Measurements from ENCODE around the gene HTR3A.

The HTR3A gene

DNA sequence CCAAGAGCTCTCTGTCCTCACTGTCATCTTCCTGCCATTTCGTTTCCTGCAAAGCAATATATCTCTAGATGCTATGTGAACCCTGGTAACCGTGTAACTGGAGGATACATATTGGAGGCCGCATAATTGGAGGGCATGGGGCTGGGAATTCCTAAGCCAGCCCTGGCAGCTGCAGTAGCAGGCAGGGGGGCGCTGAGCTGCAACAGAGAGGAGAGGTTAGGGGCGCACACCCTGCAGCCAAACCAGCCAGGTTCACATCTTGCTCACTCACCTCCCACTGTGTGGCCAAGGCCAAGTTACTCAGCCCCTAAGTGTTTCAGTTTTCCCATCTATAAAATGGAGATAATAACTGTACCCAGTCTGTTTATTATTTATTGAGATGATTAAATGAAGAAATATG is 44.7 kb downstream of the HTR3A start:
- H3K4me3 Mint-ChIP-seq: no peak overlapping the region
- H3K27ac Mint-ChIP-seq: no peak overlapping the region
- H3K27me3 Mint-ChIP-seq: no peaks in the 10 kb centered on the region
- no peak for DNase-seq
- no peaks in the 10 kb centered on the region for H3K36me3 Mint-ChIP-seq (ENCODE audit: low read depth)
- H3K9me3 Mint-ChIP-seq: no peaks in the 10 kb centered on the region
- no peaks in the 10 kb centered on the region for H3K4me1 Mint-ChIP-seq (ENCODE audit: low read depth)

DNA sequence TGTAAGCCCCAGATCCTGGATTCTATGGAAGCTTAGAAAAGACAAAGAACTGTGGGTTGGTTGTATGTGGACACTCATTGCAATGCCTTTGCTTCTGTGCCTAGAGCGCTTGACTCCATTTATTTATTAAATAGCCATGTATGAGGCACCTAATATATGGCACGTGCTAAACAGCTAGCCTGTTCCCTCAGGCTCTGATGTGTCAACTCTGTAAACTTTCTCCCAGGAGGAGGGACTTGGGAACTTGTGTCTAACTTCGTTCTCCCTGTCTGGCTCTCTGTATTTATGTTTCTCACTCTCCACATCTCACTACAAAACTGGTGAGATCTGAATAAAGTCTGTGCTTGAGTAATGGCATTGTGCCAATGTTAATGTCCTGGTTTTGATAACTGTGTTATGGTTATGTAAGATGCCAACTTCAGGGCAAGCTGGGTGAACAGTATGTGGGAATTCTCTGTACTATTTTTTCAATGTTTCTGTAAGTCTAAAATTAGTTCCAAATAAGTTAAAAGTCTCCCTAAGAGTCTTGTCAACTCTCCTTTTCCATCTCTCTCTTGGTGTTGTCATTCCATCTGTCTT is 50.5 kb downstream of the HTR3A start:
- Mint-ChIP-seq H3K4me3 (no peak overlapping the region), H3K27me3 (no peaks in the 10 kb centered on the region), H3K36me3 (ENCODE audit: low read depth) (no peaks in the 10 kb centered on the region), H3K9me3 (no peaks in the 10 kb centered on the region), H3K4me1 (ENCODE audit: low read depth) (peaks cover 6% of the 10 kb centered on the region), H3K27ac (no peak overlapping the region)
- no peak for DNase-seq

DNA sequence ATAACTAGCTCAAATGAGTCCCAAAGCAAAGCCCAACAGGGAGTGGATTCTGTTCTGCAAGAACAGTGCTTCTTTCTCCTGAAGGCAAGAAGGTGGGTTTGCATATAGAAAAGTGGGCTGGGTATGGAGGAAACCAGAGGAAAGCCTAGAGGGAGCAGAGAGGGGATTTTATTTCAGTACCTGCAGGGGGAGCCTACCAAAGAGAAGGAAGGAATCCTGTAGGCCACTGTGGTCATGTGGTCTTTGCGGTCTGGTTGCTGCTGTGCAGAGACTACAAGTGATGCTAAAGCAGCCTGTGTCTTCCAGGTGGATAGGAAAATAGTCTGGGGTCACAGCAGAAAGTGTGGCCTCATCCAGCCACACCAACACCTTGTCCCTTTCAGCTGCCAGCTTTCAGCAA is 51.4 kb downstream of the HTR3A start:
- H3K27ac Mint-ChIP-seq: no peak overlapping the region
- peaks cover 6% of the 10 kb centered on the region for H3K4me1 Mint-ChIP-seq (ENCODE audit: low read depth)
- no peaks in the 10 kb centered on the region for H3K27me3 Mint-ChIP-seq
- no peak overlapping the region for H3K4me3 Mint-ChIP-seq
- no peaks in the 10 kb centered on the region for H3K9me3 Mint-ChIP-seq
- H3K36me3 Mint-ChIP-seq (ENCODE audit: low read depth): no peaks in the 10 kb centered on the region
- no peak for DNase-seq

DNA sequence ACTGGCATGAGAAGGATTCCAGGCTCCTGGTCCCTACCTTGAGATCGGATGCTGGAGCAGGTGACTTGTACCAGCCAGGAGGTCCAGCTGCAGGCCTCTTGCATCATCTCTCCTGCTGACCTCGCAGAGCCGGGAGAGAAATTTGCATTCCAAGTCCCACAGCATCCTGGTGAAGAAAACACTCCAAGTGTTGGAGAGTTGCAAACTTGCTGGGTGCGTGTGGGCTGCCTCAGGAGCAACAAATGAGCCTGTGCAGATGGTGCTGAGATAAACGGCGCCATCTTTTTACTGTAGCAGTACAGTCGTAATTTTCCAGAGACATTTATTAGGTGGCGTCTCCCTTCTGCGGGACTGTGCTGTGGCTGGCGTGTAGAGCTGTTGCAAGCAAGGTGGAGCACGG is 52.5 kb downstream of the HTR3A start:
- DNase-seq: no peak
- H3K4me3 Mint-ChIP-seq: no peak overlapping the region
- no peaks in the 10 kb centered on the region for H3K9me3 Mint-ChIP-seq
- H3K4me1 Mint-ChIP-seq (ENCODE audit: low read depth): peaks cover 6% of the 10 kb centered on the region
- no peaks in the 10 kb centered on the region for H3K27me3 Mint-ChIP-seq
- no peaks in the 10 kb centered on the region for H3K36me3 Mint-ChIP-seq (ENCODE audit: low read depth)
- H3K27ac Mint-ChIP-seq: no peak overlapping the region

- Mint-ChIP-seq H3K27ac (no peak overlapping the region), H3K36me3 (ENCODE audit: low read depth) (no peaks in the 10 kb centered on the region), H3K9me3 (no peaks in the 10 kb centered on the region), H3K27me3 (no peaks in the 10 kb centered on the region), H3K4me3 (no peak overlapping the region), H3K4me1 (ENCODE audit: low read depth) (peaks cover 6% of the 10 kb centered on the region)
- no peak for DNase-seq
Observed at GRCh38 chr11:114027926-114028325, 53.0 kb downstream of the HTR3A start.

DNA sequence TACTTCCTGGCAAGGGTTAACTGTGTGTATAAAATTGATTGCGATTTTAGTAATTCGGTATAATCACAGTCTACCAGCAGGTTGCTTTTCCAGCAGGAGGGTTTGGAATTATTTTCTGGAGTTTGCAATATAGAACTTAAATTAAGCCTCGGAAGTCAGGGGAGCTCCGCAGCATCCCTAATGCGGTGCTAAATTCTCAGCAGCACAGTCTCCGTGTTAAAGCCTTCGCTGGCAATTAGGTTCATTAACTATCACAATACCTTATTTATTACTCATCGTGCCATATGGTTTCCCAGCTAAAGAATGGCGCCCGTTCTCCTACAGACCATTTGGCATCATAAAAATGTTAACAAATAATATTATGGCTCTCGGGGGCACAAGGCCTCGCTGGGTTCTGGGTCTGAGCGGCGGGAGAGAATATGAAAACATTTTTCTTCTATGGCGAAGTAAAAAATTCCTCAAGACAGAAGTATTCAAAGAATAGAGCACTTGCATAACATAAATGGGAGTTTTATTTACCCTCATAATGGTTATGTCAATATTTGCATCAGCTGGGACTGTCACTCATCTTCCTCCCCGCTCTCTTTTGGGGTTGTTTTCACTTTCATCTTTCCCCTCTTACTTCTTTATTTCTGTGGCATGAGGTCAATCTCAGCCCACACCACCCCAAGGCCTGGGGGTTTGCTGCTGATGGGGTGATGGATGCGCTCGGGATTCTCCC is 56.5 kb downstream of the HTR3A start:
- peaks cover 6% of the 10 kb centered on the region for H3K27me3 Mint-ChIP-seq
- H3K36me3 Mint-ChIP-seq (ENCODE audit: low read depth): no peaks in the 10 kb centered on the region
- no peak for DNase-seq
- no peak overlapping the region for H3K4me3 Mint-ChIP-seq
- H3K9me3 Mint-ChIP-seq: no peaks in the 10 kb centered on the region
- peaks cover 4% of the 10 kb centered on the region for H3K4me1 Mint-ChIP-seq (ENCODE audit: low read depth)
- no peak overlapping the region for H3K27ac Mint-ChIP-seq

DNA sequence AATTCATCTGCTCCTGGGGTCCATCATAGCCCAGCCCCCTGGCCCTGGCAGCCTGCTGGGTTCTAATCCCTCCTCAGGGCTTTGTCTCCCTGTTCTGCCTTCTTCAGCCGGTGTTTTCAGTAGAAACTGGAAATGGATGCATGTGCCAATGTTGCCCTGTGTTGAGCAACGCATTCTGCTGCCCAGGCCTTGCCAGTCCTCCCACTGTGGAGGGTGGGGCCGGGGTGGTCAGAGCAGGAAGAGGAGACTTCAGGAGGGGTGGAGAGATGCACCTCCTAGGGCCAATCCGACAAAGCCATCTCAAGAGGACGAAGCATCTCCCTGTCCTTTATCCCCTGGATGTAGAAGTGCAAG is 57.0 kb downstream of the HTR3A start:
- Mint-ChIP-seq H3K27me3 (peaks cover 6% of the 10 kb centered on the region), H3K27ac (no peak overlapping the region), H3K4me1 (ENCODE audit: low read depth) (peaks cover 2% of the 10 kb centered on the region), H3K36me3 (ENCODE audit: low read depth) (no peaks in the 10 kb centered on the region), H3K9me3 (no peaks in the 10 kb centered on the region), H3K4me3 (no peak overlapping the region)
- DNase-seq: no peak

- peaks cover 2% of the 10 kb centered on the region for H3K4me1 Mint-ChIP-seq (ENCODE audit: low read depth)
Observed at GRCh38 chr11:114033066-114033465, 58.2 kb downstream of the HTR3A start.

GRCh38 chr11:114033572-114033971 is 58.7 kb downstream of the HTR3A start:
- Mint-ChIP-seq H3K27ac (no peak overlapping the region), H3K36me3 (ENCODE audit: low read depth) (no peaks in the 10 kb centered on the region), H3K4me3 (no peak overlapping the region), H3K4me1 (ENCODE audit: low read depth) (peaks cover 2% of the 10 kb centered on the region), H3K9me3 (no peaks in the 10 kb centered on the region), H3K27me3 (peaks cover 6% of the 10 kb centered on the region)
- DNase-seq: no peak

More at GRCh38 chr11:114033066-114033465, 58.2 kb downstream of the HTR3A start:
- Mint-ChIP-seq H3K9me3 (no peaks in the 10 kb centered on the region), H3K27ac (no peak overlapping the region), H3K27me3 (peaks cover 6% of the 10 kb centered on the region), H3K36me3 (ENCODE audit: low read depth) (no peaks in the 10 kb centered on the region), H3K4me3 (no peak overlapping the region)
- DNase-seq: no peak

- no peaks in the 10 kb centered on the region for H3K9me3 Mint-ChIP-seq
- no peak overlapping the region for H3K27ac Mint-ChIP-seq
- DNase-seq: no peak
- no peak overlapping the region for H3K4me3 Mint-ChIP-seq
- H3K4me1 Mint-ChIP-seq (ENCODE audit: low read depth): peaks cover 2% of the 10 kb centered on the region
- no peaks in the 10 kb centered on the region for H3K36me3 Mint-ChIP-seq (ENCODE audit: low read depth)
- peaks cover 6% of the 10 kb centered on the region for H3K27me3 Mint-ChIP-seq
Observed at GRCh38 chr11:114034956-114035355, 60.0 kb downstream of the HTR3A start.

- Mint-ChIP-seq H3K27me3 (peaks cover 6% of the 10 kb centered on the region), H3K4me3 (no peak overlapping the region), H3K27ac (no peak overlapping the region), H3K9me3 (no peaks in the 10 kb centered on the region), H3K36me3 (ENCODE audit: low read depth) (no peaks in the 10 kb centered on the region), H3K4me1 (ENCODE audit: low read depth) (peaks cover 2% of the 10 kb centered on the region)
- peak; percentile 72 for DNase-seq
Observed at GRCh38 chr11:114036147-114036811, 61.4 kb downstream of the HTR3A start.

DNA sequence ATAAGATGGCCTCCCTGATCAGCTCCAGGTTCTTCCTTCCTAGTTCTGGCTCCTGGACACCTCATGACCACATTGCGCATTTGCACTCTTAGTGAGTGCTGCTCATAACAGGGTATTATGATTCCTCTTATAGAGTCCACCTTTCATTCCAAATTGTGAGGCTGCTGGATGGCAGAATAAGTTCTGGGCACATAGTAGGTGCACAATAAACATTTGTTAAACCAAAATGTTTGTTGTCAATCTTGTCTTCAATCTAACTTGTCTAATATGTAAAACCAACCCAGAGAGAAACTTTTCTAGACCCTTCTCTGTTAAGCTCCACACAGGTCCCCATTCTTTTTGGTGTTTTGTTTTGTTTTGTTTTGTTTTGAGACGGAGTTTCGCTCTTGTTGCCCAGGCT is 62.0 kb downstream of the HTR3A start:
- Mint-ChIP-seq H3K9me3 (no peaks in the 10 kb centered on the region), H3K27ac (no peak overlapping the region), H3K4me1 (ENCODE audit: low read depth) (peaks cover 2% of the 10 kb centered on the region), H3K36me3 (ENCODE audit: low read depth) (no peaks in the 10 kb centered on the region), H3K4me3 (no peak overlapping the region), H3K27me3 (peaks cover 6% of the 10 kb centered on the region)
- DNase-seq: no peak

DNA sequence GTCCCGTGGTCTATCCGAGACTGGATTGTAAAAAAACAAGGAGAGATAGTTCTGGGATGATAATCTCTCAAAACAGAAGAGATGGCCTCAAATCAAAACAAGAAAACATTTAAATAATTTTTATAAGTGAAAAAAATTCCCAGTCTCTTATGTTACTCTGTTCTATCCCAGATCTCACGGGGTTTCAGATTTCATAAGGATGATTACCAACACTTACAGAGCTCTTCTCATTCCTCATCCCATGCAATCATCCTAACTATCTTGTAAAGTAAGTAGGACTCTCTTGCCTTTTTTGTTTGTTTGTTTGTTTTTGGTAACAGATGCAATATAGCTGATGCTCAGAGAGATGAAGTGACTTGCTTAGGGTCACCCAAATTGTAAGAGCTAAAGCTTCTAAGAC is 64.6 kb downstream of the HTR3A start:
- H3K9me3 Mint-ChIP-seq: no peaks in the 10 kb centered on the region
- no peaks in the 10 kb centered on the region for H3K36me3 Mint-ChIP-seq (ENCODE audit: low read depth)
- no peak for DNase-seq
- H3K4me1 Mint-ChIP-seq (ENCODE audit: low read depth): peaks cover 10% of the 10 kb centered on the region
- H3K4me3 Mint-ChIP-seq: no peak overlapping the region
- peaks cover 2% of the 10 kb centered on the region for H3K27me3 Mint-ChIP-seq
- no peak overlapping the region for H3K27ac Mint-ChIP-seq

Measured in activated T-cell treated with anti-CD3 and anti-CD28 coated beads, Interleukin-2, amount 50 U/mL, for 24 hours (primary cell).